ENCODE data around the gene PIGQ. TPM values are rescaled to one million over a fixed set of nuclear protein-coding genes. Genes with fewer than 3 reads are reported as not detected.

The PIGQ gene
- polyA plus RNA-seq, 1 of the 3 experiments (the other 2 are of a cell fraction): 38.7 TPM

- no peak overlapping the region for H2AFZ ChIP-seq (ENCODE audit: low read depth)
- no peak for DNase-seq
- H3F3A ChIP-seq (replicated peaks; ENCODE audit: insufficient read depth): no peaks in the 10 kb centered on the region
- no peaks in the 10 kb centered on the region for H3K27me3 ChIP-seq (ENCODE audit: insufficient read depth)
- no peak overlapping the region for H3K4me3 ChIP-seq (ENCODE audit: low read depth in 2 of 2, low read length in 1 of 2)
- no peak overlapping the region for H3K4me2 ChIP-seq
- H3K36me3 ChIP-seq (replicated peaks in 1 of 2; ENCODE audit: control insufficient read depth in 1 of 2, insufficient read depth in 2 of 2, low read length in 1 of 2): peaks cover 0 to 2% of the 10 kb centered on the region in 2 experiments
- peaks cover 0 to 8% of the 10 kb centered on the region in 2 experiments; a peak in 1 of 4 replicates for H3K4me1 ChIP-seq (ENCODE audit: control insufficient read depth in 1 of 2, insufficient read depth in 2 of 2, low read depth in 1 of 2, low read length in 1 of 2)
- WGBS (ENCODE audit: low lambda C conversion rate): 94% methylated on average over 12 of the region's 16 CpGs
- H3K9me2 ChIP-seq: no peaks in the 10 kb centered on the region
- no peaks in the 10 kb centered on the region for H3K9me3 ChIP-seq
- no peak overlapping the region for H3K27ac ChIP-seq (ENCODE audit: low read depth in 2 of 2, low read length in 1 of 2)
- H3K9ac ChIP-seq: no peak overlapping the region
- peaks cover 46% of the 10 kb centered on the region for H4K20me1 ChIP-seq (ENCODE audit: insufficient read depth)
- H3K79me2 ChIP-seq (ENCODE audit: insufficient read depth): peaks cover 74% of the 10 kb centered on the region
- ChIA-PET POLR2A (no interaction called here), CTCF (no interaction called here)
- TF ChIP-seq, protein P1, sequence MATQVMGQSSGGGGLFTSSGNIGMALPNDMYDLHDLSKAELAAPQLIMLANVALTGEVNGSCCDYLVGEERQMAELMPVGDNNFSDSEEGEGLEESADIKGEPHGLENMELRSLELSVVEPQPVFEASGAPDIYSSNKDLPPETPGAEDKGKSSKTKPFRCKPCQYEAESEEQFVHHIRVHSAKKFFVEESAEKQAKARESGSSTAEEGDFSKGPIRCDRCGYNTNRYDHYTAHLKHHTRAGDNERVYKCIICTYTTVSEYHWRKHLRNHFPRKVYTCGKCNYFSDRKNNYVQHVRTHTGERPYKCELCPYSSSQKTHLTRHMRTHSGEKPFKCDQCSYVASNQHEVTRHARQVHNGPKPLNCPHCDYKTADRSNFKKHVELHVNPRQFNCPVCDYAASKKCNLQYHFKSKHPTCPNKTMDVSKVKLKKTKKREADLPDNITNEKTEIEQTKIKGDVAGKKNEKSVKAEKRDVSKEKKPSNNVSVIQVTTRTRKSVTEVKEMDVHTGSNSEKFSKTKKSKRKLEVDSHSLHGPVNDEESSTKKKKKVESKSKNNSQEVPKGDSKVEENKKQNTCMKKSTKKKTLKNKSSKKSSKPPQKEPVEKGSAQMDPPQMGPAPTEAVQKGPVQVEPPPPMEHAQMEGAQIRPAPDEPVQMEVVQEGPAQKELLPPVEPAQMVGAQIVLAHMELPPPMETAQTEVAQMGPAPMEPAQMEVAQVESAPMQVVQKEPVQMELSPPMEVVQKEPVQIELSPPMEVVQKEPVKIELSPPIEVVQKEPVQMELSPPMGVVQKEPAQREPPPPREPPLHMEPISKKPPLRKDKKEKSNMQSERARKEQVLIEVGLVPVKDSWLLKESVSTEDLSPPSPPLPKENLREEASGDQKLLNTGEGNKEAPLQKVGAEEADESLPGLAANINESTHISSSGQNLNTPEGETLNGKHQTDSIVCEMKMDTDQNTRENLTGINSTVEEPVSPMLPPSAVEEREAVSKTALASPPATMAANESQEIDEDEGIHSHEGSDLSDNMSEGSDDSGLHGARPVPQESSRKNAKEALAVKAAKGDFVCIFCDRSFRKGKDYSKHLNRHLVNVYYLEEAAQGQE (IDR thresholded peaks at IDR 0.05; ENCODE audit: low read depth, low read length): no peak
- TF ChIP-seq RAD21 (IDR thresholded peaks at IDR 0.05; ENCODE audit: low read length) (no peak), PBX3 (IDR thresholded peaks at IDR 0.05) (no peak), ZBTB33 (IDR thresholded peaks at IDR 0.05; ENCODE audit: borderline replicate concordance, low read depth) (no peak), NRF1 (IDR thresholded peaks at IDR 0.05; ENCODE audit: low read depth, low read length) (no peak), CHD2 (IDR thresholded peaks at IDR 0.05; ENCODE audit: low read length, partially characterized antibody) (no peak), MXI1 (IDR thresholded peaks at IDR 0.05; ENCODE audit: low read depth, low read length) (no peak), EZH2phosphoT487 (IDR thresholded peaks at IDR 0.05; ENCODE audit: borderline replicate concordance, low read depth) (no peak), YY1 (IDR thresholded peaks at IDR 0.05; ENCODE audit: low read depth) (no peak), RFX5 (IDR thresholded peaks at IDR 0.05; ENCODE audit: low read length) (no peak), IRF3 (IDR thresholded peaks at IDR 0.05; ENCODE audit: low read depth, low read length) (no peak), MEF2A (IDR thresholded peaks at IDR 0.05; ENCODE audit: borderline replicate concordance, low read depth) (no peak), NFIC (IDR thresholded peaks at IDR 0.05; ENCODE audit: borderline replicate concordance) (no peak), GABPA (IDR thresholded peaks at IDR 0.05; ENCODE audit: low read depth) (no peak), FOXM1 (IDR thresholded peaks at IDR 0.05; ENCODE audit: low read depth) (no peak), RXRA (IDR thresholded peaks at IDR 0.05; ENCODE audit: borderline replicate concordance, low read depth) (no peak), JUND (IDR thresholded peaks at IDR 0.05) (no peak), POLR2AphosphoS5 (IDR thresholded peaks at IDR 0.05; ENCODE audit: low read depth, low read length) (no peak)
- TF ChIP-seq, protein P2, sequence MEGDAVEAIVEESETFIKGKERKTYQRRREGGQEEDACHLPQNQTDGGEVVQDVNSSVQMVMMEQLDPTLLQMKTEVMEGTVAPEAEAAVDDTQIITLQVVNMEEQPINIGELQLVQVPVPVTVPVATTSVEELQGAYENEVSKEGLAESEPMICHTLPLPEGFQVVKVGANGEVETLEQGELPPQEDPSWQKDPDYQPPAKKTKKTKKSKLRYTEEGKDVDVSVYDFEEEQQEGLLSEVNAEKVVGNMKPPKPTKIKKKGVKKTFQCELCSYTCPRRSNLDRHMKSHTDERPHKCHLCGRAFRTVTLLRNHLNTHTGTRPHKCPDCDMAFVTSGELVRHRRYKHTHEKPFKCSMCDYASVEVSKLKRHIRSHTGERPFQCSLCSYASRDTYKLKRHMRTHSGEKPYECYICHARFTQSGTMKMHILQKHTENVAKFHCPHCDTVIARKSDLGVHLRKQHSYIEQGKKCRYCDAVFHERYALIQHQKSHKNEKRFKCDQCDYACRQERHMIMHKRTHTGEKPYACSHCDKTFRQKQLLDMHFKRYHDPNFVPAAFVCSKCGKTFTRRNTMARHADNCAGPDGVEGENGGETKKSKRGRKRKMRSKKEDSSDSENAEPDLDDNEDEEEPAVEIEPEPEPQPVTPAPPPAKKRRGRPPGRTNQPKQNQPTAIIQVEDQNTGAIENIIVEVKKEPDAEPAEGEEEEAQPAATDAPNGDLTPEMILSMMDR (IDR thresholded peaks at IDR 0.05): no peak
- TF ChIP-seq, protein P3, sequence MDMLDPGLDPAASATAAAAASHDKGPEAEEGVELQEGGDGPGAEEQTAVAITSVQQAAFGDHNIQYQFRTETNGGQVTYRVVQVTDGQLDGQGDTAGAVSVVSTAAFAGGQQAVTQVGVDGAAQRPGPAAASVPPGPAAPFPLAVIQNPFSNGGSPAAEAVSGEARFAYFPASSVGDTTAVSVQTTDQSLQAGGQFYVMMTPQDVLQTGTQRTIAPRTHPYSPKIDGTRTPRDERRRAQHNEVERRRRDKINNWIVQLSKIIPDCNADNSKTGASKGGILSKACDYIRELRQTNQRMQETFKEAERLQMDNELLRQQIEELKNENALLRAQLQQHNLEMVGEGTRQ (IDR thresholded peaks at IDR 0.05; ENCODE audit: borderline replicate concordance, low read depth, low read length): no peak
Measured at GRCh38 chr16:593807-594206, 24.0 kb downstream of the PIGQ start.
